ACHN (cell line): Measurements from ENCODE around the gene LIMCH1.
A peak's percentile ranks its signal among the peaks of the same experiment; 100 is the strongest.
"Not testable (repeated sequence)": the region's sequence is repeated elsewhere in the genome, so short reads cannot be mapped to it uniquely, and the experiment has no call there.

Source experiments
- DNase-seq: peaks from one replicate; pipeline ENCODE4 v3.0.0-alpha.2; 2015
- in situ Hi-C: cut with HindIII; loops from 2 replicates; pipeline ENCODE4 v1.10.0; 2017; ENCODE audit warnings: low sequenced_read_pairs, low pct_ligation_motif_present, low pct_unique_long_range_greater_than_20kb

LIMCH1 gene

DNA sequence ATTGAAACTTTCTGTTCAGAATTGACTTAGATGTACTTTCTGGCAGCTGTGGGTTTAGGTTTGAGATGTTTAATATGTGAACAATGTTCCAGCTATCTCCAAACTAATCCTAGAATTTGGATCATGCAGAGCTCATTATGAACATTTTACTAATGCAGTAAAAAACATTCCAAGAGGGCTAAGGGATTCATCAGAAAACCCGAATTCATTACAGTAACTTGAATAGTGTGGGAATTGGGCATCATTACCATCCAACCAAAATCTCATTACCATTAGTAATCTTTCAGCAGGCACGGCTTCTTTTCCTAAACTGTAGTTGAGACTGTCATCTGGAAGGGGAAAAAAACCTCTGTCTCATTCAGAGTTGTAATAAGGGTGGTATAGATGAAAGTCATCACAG is 91.0 kb downstream of the LIMCH1 start:
- DNase-seq, result no peak
- in situ Hi-C loops, result no loop called here

DNA sequence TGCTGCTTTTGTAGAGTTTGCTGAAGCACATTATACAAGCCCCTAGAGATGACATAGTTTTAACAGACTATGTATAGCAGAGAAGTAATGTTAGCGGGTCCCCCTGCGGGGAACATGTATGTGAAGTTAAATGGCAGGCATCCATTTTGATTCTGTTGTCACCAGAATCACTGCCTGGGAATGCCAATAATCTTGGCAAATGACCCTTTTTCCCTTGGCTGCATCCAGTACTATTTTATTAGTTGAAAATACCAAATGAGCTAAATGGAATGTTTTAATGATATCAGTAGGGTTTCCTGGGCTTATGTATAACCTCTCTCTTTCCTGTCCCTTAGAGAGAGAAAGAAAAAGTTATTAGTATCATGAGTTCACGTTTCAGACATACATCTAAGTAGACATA is 93.6 kb downstream of the LIMCH1 start:
- DNase-seq, result no peak
- in situ Hi-C loops, result no loop called here

DNA sequence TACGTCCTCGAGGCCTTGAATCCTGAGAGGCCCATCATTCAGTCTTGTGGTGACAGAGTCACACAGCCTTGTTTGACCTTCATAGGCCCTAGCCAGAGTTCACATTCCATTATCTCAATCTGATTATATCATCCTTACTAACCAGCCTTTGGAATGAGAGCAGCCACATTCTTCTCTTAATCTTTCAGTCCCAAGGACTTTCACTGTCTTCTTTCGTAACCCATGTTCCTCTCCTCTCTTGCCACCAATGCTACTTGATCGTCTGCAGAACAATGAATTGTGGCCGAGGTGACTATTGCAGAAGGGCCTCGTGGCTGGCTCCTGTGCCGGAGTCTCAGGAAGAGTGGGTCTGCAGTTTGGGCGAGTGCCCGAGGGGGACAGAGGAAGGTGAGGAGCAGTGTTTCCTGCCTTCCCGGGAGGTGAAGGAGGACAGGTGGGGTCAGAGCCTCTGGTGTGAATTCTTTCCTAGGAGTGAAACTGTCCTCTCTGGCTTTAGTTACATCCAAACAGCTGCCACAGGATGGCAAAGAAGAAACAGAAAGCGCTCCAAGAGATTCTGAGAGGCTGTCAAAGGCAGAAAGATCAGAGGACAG is 94.6 kb downstream of the LIMCH1 start:
- no peak for DNase-seq
- in situ Hi-C loops, result no loop called here

DNA sequence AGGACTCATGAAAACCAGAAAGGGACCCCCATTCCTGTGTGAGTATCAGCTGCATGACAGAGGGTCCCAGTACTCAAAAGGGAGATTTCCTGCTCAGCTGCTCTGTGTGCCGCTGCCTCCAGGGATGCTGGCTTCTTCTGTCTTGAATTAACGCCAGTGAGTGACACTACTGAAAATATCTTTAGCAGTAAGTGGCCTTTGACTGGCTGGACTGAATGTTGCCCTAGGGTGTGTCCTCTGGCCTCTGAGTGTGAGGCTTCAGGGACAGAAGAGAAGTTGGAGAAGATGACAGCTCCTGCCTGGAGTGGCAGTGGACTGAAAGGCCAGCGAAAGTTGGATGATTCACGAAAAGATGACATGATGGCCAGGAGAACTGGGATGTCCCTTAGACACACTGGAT is 95.4 kb downstream of the LIMCH1 start:
- in situ Hi-C loops, result no loop called here
- no peak for DNase-seq

DNA sequence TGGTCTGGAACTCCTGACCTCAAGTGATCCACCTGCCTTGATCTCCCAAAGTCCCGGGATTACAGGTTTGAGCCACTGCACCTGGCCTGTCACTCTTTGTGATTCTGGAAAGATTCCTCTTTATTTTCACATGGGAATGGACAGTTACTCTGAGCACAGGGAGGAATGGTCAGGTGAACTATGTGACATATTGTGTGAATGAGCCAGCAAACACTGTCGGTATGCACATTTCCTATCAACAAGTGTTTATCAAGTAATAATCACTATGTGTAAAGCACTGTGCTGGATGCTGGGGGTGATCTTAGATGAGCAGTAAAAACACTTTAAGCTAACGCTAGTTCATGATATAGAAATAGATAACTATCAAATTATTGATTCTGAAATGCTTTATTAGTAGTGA is 97.5 kb downstream of the LIMCH1 start:
- no peak for DNase-seq
- in situ Hi-C loops, result no loop called here

DNA sequence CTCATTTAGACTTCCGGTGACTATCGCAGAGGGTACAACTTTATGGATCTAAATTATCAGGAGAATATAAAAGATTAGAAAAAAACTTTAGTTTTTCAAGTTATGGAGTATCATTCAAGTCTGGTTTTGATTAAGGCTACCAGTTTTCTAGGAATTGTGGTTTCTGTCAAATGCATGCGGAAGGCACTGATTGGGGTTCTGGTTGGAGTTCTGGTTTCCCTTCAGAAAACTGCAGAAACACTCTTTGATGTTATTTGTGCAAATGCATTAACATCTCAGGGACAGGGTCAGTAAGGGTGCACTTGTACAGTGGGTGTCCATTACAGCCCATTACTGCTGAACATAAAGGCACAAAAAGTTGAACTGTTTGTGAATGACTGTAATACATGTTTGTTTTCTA is 100.2 kb downstream of the LIMCH1 start:
- in situ Hi-C loops, result no loop called here
- no peak for DNase-seq

DNA sequence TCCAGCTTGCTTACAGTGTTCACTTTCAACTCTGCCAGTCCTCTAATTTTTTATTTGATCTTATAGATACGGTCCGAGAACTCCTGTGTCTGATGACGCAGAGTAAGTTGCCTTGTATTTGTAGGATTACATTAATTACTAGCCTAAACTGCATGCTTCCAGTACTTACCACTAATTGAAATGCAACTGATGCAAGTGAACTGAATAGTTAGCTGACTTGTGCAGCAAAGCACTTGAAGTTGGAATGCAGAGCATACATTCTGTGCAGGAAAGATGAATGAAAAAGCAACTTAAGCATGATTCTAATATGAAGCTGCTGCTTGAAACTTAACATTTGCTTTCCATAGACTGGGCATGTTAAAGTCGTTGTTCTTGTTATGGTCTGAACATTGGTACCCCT is 100.9 kb downstream of the LIMCH1 start:
- no peak for DNase-seq
- in situ Hi-C loops, result no loop called here

DNA sequence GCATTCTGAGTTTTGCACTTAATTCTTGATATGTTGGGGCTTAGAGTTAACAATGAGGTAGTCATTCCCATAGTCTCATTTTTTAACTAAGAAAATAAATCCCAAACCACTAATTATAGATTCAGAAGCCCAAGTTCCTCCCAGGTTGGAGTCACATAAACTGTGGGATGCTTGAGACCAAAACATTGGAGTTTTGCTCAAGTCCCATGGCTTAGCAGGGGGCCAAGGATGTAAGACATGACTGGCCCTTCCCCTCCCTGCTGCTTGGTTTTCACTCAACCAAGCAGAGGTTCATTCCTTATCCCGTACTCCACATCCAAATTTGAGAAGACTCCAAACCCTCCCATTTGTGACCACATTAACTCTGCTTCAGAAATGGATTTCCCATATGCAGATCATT is 101.3 kb downstream of the LIMCH1 start:
- in situ Hi-C loops, result no loop called here
- DNase-seq, result no peak

DNA sequence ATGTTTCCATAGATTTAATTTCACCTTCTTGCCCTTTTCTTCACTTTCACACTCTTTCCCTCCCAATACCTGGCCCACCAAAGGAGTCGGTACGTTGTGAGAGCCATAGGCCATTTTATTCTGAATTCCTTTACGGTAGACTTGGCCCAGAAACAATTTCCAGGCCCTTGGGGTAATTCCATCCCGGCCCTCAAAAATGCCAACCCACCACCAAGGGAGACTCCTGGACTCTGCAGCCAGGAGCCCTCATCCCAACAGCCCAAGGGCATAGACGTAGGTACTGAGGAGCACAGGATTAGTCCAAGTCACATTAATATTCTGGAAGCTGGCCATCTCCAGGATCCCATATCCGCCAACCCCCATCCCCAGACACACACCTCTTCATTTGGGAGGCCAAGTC is 102.9 kb downstream of the LIMCH1 start:
- DNase-seq, result no peak
- in situ Hi-C loops, result no loop called here

DNA sequence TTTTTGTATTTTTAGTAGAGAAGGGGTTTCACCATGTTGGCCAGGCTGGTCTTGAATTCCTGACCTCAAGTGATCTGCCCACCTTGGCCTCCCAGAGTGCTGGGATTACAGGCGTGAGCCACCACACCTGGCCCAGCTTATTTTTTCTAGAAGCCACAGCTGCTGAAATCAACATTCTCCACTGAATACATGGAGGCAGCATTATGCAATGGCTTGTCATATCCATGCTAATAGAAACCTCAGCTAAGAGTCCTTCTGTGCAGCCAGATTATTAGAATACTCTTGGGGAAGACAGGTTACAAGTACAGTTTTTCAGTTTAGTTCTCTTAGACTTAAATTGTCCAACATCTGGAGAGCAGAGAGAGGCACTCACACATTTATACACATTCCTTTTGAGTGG is 104.8 kb downstream of the LIMCH1 start:
- in situ Hi-C loops, DNase-seq: not testable (repeated sequence)

DNA sequence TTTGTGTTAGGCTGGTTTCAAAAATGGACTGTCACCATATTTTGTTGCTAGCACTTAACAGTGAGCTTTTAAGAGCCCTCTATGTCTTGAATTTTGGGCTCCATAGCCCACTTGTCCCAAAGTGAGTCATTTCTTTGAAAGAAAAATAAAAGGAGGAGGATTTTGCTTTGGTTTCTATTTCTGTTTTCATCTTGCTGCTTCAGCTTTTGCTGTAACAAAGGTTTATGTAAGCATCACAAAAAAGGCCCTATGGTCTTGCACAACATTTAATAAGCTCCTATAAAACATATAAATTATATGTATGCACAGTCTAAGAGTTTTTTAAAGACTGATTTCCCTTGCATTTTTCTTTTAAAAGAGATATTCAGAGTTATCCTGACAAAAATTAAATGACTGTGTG is 105.4 kb downstream of the LIMCH1 start:
- in situ Hi-C loops, result no loop called here
- DNase-seq, result no peak

DNA sequence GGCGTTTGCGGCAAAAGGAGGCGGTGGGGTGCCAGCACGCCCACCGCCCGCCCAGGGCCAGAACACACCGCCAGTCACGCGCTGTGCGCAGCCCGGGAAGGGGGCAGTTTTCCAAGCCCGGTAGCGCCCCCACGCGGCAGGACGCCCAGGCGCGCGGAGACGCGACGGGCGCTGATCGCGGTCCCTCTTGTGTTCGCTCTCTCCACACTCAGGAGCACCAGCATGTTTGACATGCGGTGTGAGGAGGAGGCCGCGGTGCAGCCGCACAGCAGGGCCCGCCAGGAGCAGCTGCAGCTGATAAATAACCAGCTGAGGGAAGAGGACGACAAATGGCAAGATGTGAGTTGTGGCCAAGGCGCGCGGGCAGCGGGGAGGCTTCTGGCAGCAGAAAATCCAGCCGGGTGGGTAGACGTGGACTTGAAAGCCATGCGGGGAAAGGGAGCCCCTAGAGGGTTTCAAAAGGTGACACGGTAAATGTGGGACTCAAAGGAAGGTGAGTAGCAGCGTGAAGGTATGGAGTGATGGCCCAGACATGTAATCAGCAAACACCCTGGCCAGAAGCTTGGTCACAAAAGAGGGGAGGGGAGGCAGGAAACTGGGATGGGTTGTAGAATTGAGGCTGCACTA is 106.4 kb downstream of the LIMCH1 start:
- DNase-seq, result peak; percentile 45
- in situ Hi-C loops, result no loop called here

DNA sequence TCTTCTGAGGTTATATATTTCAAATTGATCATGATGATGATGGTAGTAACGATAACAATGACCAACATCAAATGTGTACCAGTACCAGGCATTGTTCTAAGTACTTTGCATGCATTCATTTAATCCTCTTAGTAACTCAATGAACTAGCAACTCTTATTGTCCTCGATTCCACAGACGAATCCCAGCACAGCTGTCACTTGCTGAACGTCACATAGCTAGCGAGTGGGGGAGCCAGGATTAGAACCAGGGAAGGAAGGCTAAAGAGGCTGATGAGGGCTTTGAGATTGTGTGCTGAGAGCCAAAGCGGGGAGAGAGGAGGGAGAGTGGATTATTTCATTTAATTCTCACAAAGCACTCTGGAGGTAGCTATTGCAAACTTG is 106.9 kb downstream of the LIMCH1 start:
- DNase-seq, result no peak
- in situ Hi-C loops, result no loop called here

DNA sequence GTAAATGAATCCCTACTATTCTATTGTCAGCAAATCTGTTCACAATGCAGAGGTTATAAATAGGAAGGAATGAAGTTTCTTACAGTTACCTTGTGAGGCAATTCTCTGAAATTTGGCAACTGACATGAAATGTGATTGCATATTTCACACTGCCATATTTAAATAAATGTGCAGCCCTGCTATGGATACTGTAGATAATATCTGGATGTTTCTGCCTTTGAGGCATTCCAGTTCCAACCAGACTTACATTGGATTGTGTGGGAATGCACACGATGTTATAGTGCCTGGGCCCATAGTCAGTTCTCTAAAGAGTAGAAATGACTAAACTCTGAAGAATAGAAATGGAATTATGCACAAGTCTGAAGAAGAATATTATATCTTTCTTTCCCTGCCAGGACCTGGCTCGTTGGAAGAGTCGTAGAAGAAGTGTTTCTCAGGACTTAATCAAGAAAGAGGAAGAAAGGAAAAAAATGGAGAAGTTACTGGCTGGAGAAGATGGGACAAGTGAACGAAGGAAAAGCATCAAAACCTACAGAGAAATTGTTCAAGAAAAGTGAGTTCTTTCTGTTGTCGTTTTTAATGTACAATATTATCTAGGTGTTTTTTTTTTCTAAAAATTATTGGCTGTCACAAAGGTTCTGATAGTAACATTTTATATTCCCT is 107.9 kb downstream of the LIMCH1 start:
- in situ Hi-C loops, result no loop called here

DNA sequence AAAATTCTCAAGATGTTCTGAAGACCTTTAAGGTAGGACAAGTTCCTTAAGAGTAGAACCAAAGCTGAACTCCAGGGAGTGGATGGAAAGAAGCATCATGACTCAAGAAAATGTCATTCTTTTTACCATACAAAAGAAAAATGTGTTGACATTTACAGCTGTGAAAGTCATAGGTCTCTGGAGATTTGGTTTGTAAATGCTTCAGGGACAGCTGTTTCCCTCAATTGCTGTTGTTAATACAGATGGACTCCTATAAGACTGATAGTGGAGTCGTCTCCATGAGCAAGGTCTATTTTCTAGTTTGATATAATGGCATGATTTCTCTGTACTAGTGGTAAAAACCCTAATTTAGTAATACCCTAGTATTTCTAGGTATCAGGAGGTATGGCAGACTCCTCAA is 108.9 kb downstream of the LIMCH1 start:
- in situ Hi-C loops, result no loop called here
- no peak for DNase-seq

More for the DNA sequence above, 107.9 kb downstream of the LIMCH1 start:
- DNase-seq, result no peak

DNA sequence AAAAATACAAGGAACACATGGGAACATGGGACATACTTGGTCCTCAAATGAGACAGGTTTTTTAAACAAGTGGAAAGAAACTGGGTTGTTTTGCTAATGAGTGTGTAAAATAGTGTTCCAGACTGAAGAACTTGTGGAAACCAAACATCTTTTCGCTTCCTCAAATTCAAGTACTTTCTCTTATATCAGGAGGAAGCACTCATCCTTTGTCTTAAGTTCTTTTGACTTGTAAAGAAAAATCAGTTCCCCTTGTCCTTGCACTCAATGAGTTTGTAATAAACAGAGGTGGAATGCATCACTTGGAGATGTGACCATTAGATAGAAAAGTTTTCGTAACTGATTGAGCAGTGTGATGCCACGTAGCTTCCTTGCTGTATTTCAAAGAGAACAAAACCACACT is 109.4 kb downstream of the LIMCH1 start:
- DNase-seq, result no peak
- in situ Hi-C loops, result no loop called here

DNA sequence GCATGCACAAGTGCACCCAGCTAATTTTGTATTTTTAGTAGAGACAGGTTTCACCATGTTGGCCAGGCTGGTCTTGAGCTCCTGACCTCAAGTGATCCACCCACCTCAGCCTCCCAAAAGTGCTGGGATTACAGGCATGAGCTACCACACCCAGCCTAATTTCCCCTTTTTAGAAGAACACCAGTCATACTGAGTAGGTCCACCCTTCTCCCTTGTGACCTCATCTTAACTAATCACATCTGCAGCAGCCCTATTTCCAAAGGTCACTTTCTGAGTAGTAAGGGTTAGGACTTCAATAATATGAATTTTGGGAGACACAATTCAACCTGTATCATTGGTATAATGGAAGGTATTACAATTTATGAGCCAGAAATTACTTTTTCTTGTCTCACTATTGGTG is 113.2 kb downstream of the LIMCH1 start:
- DNase-seq, in situ Hi-C loops: not testable (repeated sequence)

DNA sequence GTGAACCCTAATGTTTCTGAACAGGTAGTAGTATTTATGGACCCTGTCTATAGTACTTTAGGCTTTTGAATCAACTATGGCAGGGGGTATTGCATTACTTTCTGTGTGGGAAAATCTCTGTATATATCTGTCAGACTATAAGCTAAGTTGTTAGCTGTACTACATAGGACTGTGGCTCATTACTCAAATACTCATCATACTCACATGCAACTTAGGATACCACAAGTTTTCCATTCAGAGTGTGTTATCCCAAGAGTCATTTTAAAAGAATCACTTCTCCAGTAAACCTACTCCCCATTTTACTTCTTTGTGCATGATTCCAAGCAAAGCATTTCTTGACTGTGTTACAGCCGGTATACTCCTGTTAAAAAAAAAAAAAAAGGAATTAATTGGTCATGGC is 115.0 kb downstream of the LIMCH1 start:
- DNase-seq, result no peak
- in situ Hi-C loops, result no loop called here

DNA sequence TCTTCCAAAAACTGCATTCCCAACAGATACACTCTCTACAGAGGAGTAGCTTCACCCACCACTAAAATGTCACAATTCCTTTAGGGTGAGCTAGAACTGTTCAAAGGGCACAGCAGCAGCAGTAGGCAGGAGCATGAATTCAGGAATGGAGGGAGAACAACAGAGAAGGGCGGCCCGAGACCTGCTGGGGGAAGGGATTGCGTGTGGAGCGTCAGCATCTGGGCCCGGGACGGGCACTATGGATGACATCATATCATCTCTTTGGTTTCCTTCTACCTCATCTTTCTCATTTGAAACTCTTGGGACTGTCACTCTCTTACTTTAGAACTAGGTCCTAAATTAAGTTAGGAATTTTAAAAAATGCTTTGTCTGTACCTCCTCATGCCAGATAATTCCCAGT is 115.6 kb downstream of the LIMCH1 start:
- DNase-seq, result no peak
- in situ Hi-C loops, result no loop called here

DNA sequence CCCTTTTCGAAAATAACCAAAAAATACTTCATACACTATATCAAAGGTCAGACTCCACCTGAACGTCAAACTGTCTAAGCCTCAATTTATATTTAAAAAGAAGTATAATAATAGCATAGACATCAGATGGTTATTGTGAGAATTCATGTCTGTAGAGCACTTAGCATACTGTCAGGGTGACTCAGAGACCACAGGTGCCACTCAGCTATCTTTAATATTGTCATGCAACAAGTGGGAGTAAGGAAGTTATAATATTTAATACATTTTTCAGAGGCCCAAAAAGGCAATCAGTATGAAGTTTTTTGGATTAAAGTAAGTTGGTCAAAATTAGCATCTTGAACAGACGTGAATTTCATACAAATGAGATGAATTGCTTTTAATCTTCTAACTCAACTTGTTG is 117.2 kb downstream of the LIMCH1 start:
- in situ Hi-C loops, result no loop called here

More for the DNA sequence above, 117.2 kb downstream of the LIMCH1 start:
- peak; percentile 2 for DNase-seq
